ENCODE results near the gene LARGE1. TPM values are rescaled to one million over a fixed set of nuclear protein-coding genes. Genes with fewer than 3 reads are reported as not detected.

LARGE1 gene
- total and polyA plus RNA-seq, 4 donors: 25.6 to 45.6 (median 37.6) TPM

- Histone ChIP-seq H3K4me1 (ENCODE audit: control insufficient read depth, insufficient read depth, low read length) (peaks cover 15% of the 10 kb centered on the region), H3K27ac (ENCODE audit: low read depth, low read length) (no peak overlapping the region), H3K36me3 (ENCODE audit: control insufficient read depth, insufficient read depth, low read length) (no peaks in the 10 kb centered on the region), H3K9me3 (ENCODE audit: control insufficient read depth, insufficient read depth, low read length) (no peaks in the 10 kb centered on the region), H3K27me3 (ENCODE audit: control insufficient read depth, insufficient read depth, low read length) (no peaks in the 10 kb centered on the region), H3K4me3 (ENCODE audit: low read depth, low read length) (no peak overlapping the region)
- DNase-seq (ENCODE audit: low read depth in 4 of 6, low spot score in 6 of 6): peak in 1 of 6 donors; percentile 60
- 82% methylated on average over 8 of the region's 15 CpGs for WGBS (ENCODE audit: insufficient coverage)
Observed at GRCh38 chr22:33535937-33536875, 384.1 kb downstream of the LARGE1 start.

- Histone ChIP-seq H3K27me3 (ENCODE audit: control insufficient read depth, insufficient read depth, low read length) (no peaks in the 10 kb centered on the region), H3K4me3 (ENCODE audit: low read depth, low read length) (no peak overlapping the region), H3K36me3 (ENCODE audit: control insufficient read depth, insufficient read depth, low read length) (no peaks in the 10 kb centered on the region), H3K9me3 (ENCODE audit: control insufficient read depth, insufficient read depth, low read length) (no peaks in the 10 kb centered on the region), H3K27ac (ENCODE audit: low read depth, low read length) (no peak overlapping the region), H3K4me1 (ENCODE audit: control insufficient read depth, insufficient read depth, low read length) (peaks cover 4% of the 10 kb centered on the region)
- WGBS (ENCODE audit: insufficient coverage): 47% methylated on average over 2 of the region's 9 CpGs
- no peak for DNase-seq (ENCODE audit: low read depth in 4 of 6, low spot score in 6 of 6)
Observed at GRCh38 chr22:33529424-33530113, 390.7 kb downstream of the LARGE1 start.

- Histone ChIP-seq H3K4me3 (ENCODE audit: low read depth, low read length) (no peak overlapping the region), H3K4me1 (ENCODE audit: control insufficient read depth, insufficient read depth, low read length) (peaks cover 2% of the 10 kb centered on the region), H3K9me3 (ENCODE audit: control insufficient read depth, insufficient read depth, low read length) (no peaks in the 10 kb centered on the region), H3K27me3 (ENCODE audit: control insufficient read depth, insufficient read depth, low read length) (no peaks in the 10 kb centered on the region), H3K36me3 (ENCODE audit: control insufficient read depth, insufficient read depth, low read length) (no peaks in the 10 kb centered on the region), H3K27ac (ENCODE audit: low read depth, low read length) (no peak overlapping the region)
- no CpG with 5 or more reads among the region's 3 CpGs for WGBS (ENCODE audit: insufficient coverage)
- no peak for DNase-seq (ENCODE audit: low read depth in 4 of 6, low spot score in 6 of 6)
Observed at GRCh38 chr22:33528183-33528582, 392.1 kb downstream of the LARGE1 start.

- Histone ChIP-seq H3K36me3 (ENCODE audit: control insufficient read depth, insufficient read depth, low read length) (no peaks in the 10 kb centered on the region), H3K27me3 (ENCODE audit: control insufficient read depth, insufficient read depth, low read length) (no peaks in the 10 kb centered on the region), H3K9me3 (ENCODE audit: control insufficient read depth, insufficient read depth, low read length) (no peaks in the 10 kb centered on the region), H3K27ac (ENCODE audit: low read depth, low read length) (no peak overlapping the region), H3K4me1 (ENCODE audit: control insufficient read depth, insufficient read depth, low read length) (no peaks in the 10 kb centered on the region), H3K4me3 (ENCODE audit: low read depth, low read length) (no peak overlapping the region)
- WGBS (ENCODE audit: insufficient coverage): 75% methylated on average over 11 of the region's 12 CpGs
- no peak for DNase-seq (ENCODE audit: low read depth in 4 of 6, low spot score in 6 of 6)
Observed at GRCh38 chr22:33526434-33527107, 393.7 kb downstream of the LARGE1 start.

GRCh38 chr22:33524511-33525260 lies 395.6 kb downstream of the LARGE1 start:
- Histone ChIP-seq H3K36me3 (ENCODE audit: control insufficient read depth, insufficient read depth, low read length) (peaks cover 2% of the 10 kb centered on the region), H3K9me3 (ENCODE audit: control insufficient read depth, insufficient read depth, low read length) (peaks cover 2% of the 10 kb centered on the region), H3K27ac (ENCODE audit: low read depth, low read length) (no peak overlapping the region), H3K4me3 (ENCODE audit: low read depth, low read length) (no peak overlapping the region), H3K4me1 (ENCODE audit: control insufficient read depth, insufficient read depth, low read length) (no peaks in the 10 kb centered on the region), H3K27me3 (ENCODE audit: control insufficient read depth, insufficient read depth, low read length) (no peaks in the 10 kb centered on the region)
- no peak for DNase-seq (ENCODE audit: low read depth in 4 of 6, low spot score in 6 of 6)
- whole genome bisulfite sequencing (ENCODE audit: insufficient coverage): 60% methylated on average over 2 of the region's 4 CpGs

- DNase-seq (ENCODE audit: low read depth in 4 of 6, low spot score in 6 of 6): no peak
- Histone ChIP-seq H3K27me3 (ENCODE audit: control insufficient read depth, insufficient read depth, low read length) (no peaks in the 10 kb centered on the region), H3K4me3 (ENCODE audit: low read depth, low read length) (no peak overlapping the region), H3K9me3 (ENCODE audit: control insufficient read depth, insufficient read depth, low read length) (peaks cover 2% of the 10 kb centered on the region), H3K36me3 (ENCODE audit: control insufficient read depth, insufficient read depth, low read length) (peaks cover 2% of the 10 kb centered on the region), H3K27ac (ENCODE audit: low read depth, low read length) (no peak overlapping the region), H3K4me1 (ENCODE audit: control insufficient read depth, insufficient read depth, low read length) (peaks cover 6% of the 10 kb centered on the region)
- 96% methylated on average over 5 of the region's 9 CpGs for WGBS (ENCODE audit: insufficient coverage)
Observed at GRCh38 chr22:33521879-33522665, 398.2 kb downstream of the LARGE1 start.

GRCh38 chr22:33520904-33521780 lies 399.1 kb downstream of the LARGE1 start:
- no peak overlapping the region for H3K4me3 ChIP-seq (ENCODE audit: low read depth, low read length)
- H3K4me1 ChIP-seq (ENCODE audit: control insufficient read depth, insufficient read depth, low read length): peaks cover 7% of the 10 kb centered on the region
- no peak overlapping the region for H3K27ac ChIP-seq (ENCODE audit: low read depth, low read length)
- peaks cover 2% of the 10 kb centered on the region for H3K9me3 ChIP-seq (ENCODE audit: control insufficient read depth, insufficient read depth, low read length)
- DNase-seq (ENCODE audit: low read depth in 4 of 6, low spot score in 6 of 6): no peak
- WGBS (ENCODE audit: insufficient coverage): 94% methylated on average over 6 of the region's 8 CpGs
- no peaks in the 10 kb centered on the region for H3K27me3 ChIP-seq (ENCODE audit: control insufficient read depth, insufficient read depth, low read length)
- H3K36me3 ChIP-seq (ENCODE audit: control insufficient read depth, insufficient read depth, low read length): peaks cover 2% of the 10 kb centered on the region

Measured in spinal cord (tissue), 10 donors.